GM18526 (cell line): ENCODE data around the gene IDE.

Source experiments
- POLR2A ChIP-seq: IDR thresholded peaks from 3 replicates; pipeline ENCODE4 v1.6.1; 2011; ENCODE audit not compliant: insufficient read length; ENCODE audit errors: extremely low read depth

Gene IDE

GRCh38 chr10:92413519-92413918 is 160.4 kb downstream of the IDE start:
- no peak for TF ChIP-seq POLR2A

DNA sequence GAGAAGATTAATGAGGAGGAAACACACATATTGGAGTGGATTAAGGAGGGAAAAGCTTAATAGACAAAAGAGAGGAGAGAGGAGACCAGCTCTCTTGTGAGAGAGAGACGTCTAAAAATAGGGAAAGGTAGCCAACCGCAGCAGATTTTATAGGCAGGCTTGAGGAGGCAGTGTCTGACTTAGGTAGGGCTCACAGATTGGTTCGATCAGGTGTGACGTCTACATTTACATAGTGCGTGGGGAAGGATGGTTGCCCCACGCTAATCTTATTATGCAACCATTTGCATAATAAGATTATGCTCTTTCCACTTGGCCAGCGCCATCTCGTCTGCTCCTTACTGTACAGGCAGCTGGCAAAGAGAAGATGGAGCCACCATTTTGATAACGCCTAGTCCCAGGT is 160.9 kb downstream of the IDE start:
- TF ChIP-seq POLR2A = no peak

- TF ChIP-seq POLR2A = no peak
Measured at GRCh38 chr10:92411406-92411805, 162.5 kb downstream of the IDE start.

GRCh38 chr10:92410501-92410900 is 163.4 kb downstream of the IDE start:
- no peak for TF ChIP-seq POLR2A

DNA sequence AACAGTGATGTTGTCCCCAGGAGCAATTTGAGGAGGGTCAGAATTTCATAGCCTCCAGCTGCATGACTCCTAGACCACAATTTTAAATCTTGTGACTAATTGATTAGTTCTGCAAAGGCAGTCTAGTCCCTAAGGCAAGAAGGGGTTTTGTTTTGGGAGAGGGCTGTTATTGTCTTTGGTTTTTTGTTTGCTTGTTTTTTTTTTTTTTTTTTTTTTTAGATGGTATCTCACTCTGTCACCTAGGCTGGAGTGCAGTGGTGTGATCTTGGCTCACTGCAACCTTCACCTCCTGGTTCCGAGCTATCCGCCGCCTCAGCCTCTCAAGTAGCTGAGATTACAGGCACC is 165.9 kb downstream of the IDE start:
- no peak for TF ChIP-seq POLR2A

DNA sequence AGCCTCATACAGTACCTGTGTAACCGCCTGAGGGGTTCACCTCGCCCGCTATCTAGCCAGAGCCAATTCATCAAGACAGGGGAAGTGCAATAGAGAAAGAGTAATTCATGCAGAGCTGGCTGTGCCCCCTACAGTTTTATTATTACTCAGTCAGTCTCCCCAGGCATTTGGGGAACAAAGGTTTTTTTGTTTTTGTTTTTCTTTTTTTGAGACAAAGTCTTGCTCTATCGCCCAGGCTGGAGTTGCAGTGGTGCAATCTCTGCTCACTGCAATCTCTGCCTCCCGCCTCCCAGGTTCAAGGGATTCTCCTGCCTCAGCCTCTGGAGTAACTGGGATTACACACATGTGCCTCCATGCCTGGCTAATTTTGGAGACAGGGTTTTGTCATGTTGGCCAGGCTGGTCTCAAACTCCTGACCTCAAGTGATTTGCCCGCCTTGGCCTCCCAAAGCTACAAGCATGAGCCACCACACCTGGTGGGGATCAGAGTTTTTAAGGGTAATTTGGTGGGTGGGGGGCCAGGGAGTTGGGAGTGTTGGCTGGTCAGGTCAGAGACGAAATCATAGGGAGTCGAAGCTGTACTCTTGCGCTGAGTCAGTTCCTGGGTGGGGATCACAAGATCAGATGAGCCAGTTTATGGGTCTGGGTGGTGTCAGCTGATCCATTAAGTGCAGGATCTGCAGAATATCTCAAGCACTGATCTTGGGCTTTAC is 166.4 kb downstream of the IDE start:
- TF ChIP-seq POLR2A = no peak

- no peak for TF ChIP-seq POLR2A
Measured at GRCh38 chr10:92405419-92405924, 168.4 kb downstream of the IDE start.

DNA sequence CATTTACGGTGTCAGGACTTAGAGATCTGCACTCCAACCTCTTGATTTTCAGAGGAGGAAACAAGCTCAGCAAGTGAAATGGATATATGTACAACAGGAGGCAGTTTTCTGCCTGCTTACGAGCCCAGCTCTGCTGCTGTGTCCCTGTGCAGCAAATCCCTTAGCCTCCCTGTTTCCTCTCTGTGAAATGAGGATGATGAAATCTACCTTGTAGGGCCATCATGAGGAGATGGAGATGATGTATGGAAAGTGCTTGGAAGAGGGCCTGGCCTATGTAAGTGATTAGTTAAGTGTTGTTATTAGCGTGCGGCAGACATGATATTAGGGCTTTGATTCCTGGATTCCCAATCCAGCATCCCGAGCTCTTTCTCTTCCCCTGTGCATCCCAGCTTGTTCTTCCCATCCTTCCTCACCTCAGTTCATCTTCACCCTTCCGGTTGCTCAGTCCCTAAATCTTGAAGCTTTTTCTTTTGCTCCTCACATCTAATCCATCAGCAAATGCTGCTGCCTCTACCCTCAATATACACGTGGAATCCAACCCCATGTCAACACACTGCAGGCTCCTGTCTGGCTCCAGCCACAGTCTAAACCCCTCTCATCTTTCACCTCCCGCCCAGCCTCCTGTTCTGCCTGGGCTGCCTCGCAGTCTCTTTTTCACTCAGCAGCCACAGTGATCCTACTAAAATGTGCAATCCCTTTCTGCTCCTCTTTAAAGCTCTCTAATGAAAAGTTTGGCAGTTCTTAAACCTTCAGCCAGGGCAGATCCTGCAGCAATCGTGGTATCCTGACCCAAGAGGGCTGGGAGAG is 169.1 kb downstream of the IDE start:
- no peak for TF ChIP-seq POLR2A
